Measurements from ENCODE around the gene NCOA3. TPM values are rescaled to one million over a fixed set of nuclear protein-coding genes. Genes with fewer than 3 reads are reported as not detected.
A peak's percentile ranks its signal among the peaks of the same experiment; 100 is the strongest.

The NCOA3 gene
- polyA plus RNA-seq (2012; rRNA removed): 5.8 and 8.3 TPM in 2 replicates
- polyA plus RNA-seq (2012; cell fraction: cytosol; rRNA removed): 6.4 and 6.7 TPM in 2 replicates
- polyA plus RNA-seq (2012; cell fraction: nucleus; rRNA removed): 7.1 and 13.0 TPM in 2 replicates

DNA sequence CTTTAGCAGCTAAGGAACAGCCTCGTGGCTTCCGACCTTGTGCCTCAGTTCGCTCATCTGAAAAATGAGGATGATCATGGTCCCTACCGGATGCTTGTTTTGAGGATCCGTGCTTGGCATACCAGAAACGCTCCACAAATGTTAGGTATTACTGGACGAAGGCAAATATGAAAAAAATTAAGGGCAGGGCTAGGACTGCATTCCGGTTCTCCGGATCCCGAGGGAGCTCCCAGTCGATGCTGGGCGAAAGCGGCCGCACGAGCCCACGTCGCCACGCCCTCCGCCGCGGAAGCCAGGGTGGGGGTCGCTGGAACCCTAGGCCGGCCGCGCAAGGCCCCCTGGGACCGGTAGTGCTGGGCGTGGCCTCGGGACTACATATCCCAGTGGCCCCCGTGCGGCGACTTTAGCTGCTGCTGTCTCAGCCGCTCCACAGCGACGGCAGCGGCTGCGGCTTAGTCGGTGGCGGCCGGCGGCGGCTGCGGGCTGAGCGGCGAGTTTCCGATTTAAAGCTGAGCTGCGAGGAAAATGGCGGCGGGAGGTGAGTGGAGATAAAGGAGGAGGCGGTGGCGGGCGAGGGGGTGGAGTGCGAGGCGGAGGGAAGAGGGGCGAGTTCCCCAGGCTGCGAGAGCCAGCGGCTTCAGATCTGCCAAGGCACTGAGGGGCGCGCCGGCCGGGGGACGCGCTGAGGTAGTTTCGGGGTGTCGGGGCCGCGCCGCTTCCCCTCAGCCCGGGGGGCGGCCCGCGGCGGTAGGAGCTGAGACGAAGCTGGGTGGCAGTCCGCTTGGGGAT lies at the start of gene NCOA3:
NCOA3 (plus strand) TSS at position 406 of the 789 bp plus-strand sequence. CDS start 120,361 bp downstream, outside the sequence.
- Histone ChIP-seq H3K4me2 (peak within 1 kb of the TSS; percentile 84), H3F3A (replicated peaks; ENCODE audit: insufficient read depth) (peaks cover 6% of the 10 kb centered on the region), H3K9me3 (no peaks in the 10 kb centered on the region), H3K9ac (peak within 1 kb of the TSS; percentile 88), H3K36me3 (replicated peaks in 1 of 2; ENCODE audit: control insufficient read depth in 1 of 2, insufficient read depth in 2 of 2, low read length in 1 of 2) (no peaks in the 10 kb centered on the region), H3K4me1 (ENCODE audit: control insufficient read depth in 1 of 2, insufficient read depth in 2 of 2, low read depth in 1 of 2, low read length in 1 of 2) (peaks cover 0 to 9% of the 10 kb centered on the region in 2 experiments; a peak in 3 of 4 replicates), H3K27me3 (ENCODE audit: insufficient read depth) (no peaks in the 10 kb centered on the region), H3K9me2 (no peaks in the 10 kb centered on the region), H3K4me3 (ENCODE audit: low read depth in 2 of 2, low read length in 1 of 2) (peak within 1 kb of the TSS; percentile 73 to 87), H4K20me1 (ENCODE audit: insufficient read depth) (peaks cover 9% of the 10 kb centered on the region; the same call in 1 of the 2 replicates), H3K27ac (ENCODE audit: low read depth in 2 of 2, low read length in 1 of 2) (peak within 1 kb of the TSS; percentile 83 to 90), H2AFZ (ENCODE audit: low read depth) (peak within 1 kb of the TSS; percentile 83), H3K79me2 (ENCODE audit: insufficient read depth) (peaks cover 48% of the 10 kb centered on the region)
- CTCF ChIA-PET: interaction anchor here (0.8 to 4.0 kb wide), 19 partner anchors 8 to 1119 kb away, joined by 3 to 23 read pairs (median 3); no protein-coding TSS in a partner anchor
- under 1% methylated on average over 44 of the region's 74 CpGs for WGBS (ENCODE audit: low lambda C conversion rate)
- DNase-seq: peak; percentile 98
- POLR2A ChIA-PET: interaction anchor here (0.5 to 1.5 kb wide), 10 partner anchors 9 to 1181 kb away, joined by 3 to 7 read pairs (median 3); partner anchors contain the start of gene ZMYND8
- TF ChIP-seq, protein P1, sequence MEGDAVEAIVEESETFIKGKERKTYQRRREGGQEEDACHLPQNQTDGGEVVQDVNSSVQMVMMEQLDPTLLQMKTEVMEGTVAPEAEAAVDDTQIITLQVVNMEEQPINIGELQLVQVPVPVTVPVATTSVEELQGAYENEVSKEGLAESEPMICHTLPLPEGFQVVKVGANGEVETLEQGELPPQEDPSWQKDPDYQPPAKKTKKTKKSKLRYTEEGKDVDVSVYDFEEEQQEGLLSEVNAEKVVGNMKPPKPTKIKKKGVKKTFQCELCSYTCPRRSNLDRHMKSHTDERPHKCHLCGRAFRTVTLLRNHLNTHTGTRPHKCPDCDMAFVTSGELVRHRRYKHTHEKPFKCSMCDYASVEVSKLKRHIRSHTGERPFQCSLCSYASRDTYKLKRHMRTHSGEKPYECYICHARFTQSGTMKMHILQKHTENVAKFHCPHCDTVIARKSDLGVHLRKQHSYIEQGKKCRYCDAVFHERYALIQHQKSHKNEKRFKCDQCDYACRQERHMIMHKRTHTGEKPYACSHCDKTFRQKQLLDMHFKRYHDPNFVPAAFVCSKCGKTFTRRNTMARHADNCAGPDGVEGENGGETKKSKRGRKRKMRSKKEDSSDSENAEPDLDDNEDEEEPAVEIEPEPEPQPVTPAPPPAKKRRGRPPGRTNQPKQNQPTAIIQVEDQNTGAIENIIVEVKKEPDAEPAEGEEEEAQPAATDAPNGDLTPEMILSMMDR (IDR thresholded peaks at IDR 0.05): peak; percentile 37
- TF ChIP-seq ELF1 (IDR thresholded peaks at IDR 0.05): peak; percentile 78
- no peak for TF ChIP-seq TEAD4 (IDR thresholded peaks at IDR 0.05; ENCODE audit: borderline replicate concordance, insufficient read depth)
- TF ChIP-seq MXI1 (IDR thresholded peaks at IDR 0.05; ENCODE audit: low read depth, low read length): peak; percentile 92
- TF ChIP-seq, protein P2, sequence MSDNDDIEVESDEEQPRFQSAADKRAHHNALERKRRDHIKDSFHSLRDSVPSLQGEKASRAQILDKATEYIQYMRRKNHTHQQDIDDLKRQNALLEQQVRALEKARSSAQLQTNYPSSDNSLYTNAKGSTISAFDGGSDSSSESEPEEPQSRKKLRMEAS (IDR thresholded peaks at IDR 0.05; ENCODE audit: low read depth): peak; percentile 93
- no peak for TF ChIP-seq RFX5 (IDR thresholded peaks at IDR 0.05; ENCODE audit: low read length)
- no peak for TF ChIP-seq FOSL2 (IDR thresholded peaks at IDR 0.05; ENCODE audit: borderline replicate concordance, low read depth)
- peak; percentile 84; the same call in 1 of the 2 replicates for TF ChIP-seq SIN3A (IDR thresholded peaks at IDR 0.05; ENCODE audit: borderline replicate concordance, low read depth, low read length)
- TF ChIP-seq FOXJ3 (CRISPR knock-in tag; IDR thresholded peaks at IDR 0.05): no peak
- TF ChIP-seq, protein P3, sequence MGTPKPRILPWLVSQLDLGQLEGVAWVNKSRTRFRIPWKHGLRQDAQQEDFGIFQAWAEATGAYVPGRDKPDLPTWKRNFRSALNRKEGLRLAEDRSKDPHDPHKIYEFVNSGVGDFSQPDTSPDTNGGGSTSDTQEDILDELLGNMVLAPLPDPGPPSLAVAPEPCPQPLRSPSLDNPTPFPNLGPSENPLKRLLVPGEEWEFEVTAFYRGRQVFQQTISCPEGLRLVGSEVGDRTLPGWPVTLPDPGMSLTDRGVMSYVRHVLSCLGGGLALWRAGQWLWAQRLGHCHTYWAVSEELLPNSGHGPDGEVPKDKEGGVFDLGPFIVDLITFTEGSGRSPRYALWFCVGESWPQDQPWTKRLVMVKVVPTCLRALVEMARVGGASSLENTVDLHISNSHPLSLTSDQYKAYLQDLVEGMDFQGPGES (IDR thresholded peaks at IDR 0.05; ENCODE audit: low read depth, low read length): no peak
- TF ChIP-seq FOXM1 (IDR thresholded peaks at IDR 0.05; ENCODE audit: low read depth): no peak
- peak; percentile 85 for TF ChIP-seq CHD2 (IDR thresholded peaks at IDR 0.05; ENCODE audit: low read length, partially characterized antibody)
- no peak; the same call in 1 of the 2 replicates for TF ChIP-seq RAD21 (IDR thresholded peaks at IDR 0.05; ENCODE audit: low read length)
- peak; percentile 91 for TF ChIP-seq TAF1 (IDR thresholded peaks at IDR 0.05; ENCODE audit: borderline replicate concordance, low read depth, low read length)
- TF ChIP-seq EP300 (IDR thresholded peaks at IDR 0.05; ENCODE audit: borderline replicate concordance in 1 of 2, low read depth in 1 of 2, low read length in 1 of 2): peak; percentile 17 to 44; a peak in 2 of 4 replicates
- no peak for TF ChIP-seq RCOR1 (IDR thresholded peaks at IDR 0.05; ENCODE audit: low read length)
- TF ChIP-seq NFIC (IDR thresholded peaks at IDR 0.05; ENCODE audit: borderline replicate concordance): 0 out of 2 replicates have a peak, but pooled peaks have one; percentile 24
- TF ChIP-seq, protein P4, sequence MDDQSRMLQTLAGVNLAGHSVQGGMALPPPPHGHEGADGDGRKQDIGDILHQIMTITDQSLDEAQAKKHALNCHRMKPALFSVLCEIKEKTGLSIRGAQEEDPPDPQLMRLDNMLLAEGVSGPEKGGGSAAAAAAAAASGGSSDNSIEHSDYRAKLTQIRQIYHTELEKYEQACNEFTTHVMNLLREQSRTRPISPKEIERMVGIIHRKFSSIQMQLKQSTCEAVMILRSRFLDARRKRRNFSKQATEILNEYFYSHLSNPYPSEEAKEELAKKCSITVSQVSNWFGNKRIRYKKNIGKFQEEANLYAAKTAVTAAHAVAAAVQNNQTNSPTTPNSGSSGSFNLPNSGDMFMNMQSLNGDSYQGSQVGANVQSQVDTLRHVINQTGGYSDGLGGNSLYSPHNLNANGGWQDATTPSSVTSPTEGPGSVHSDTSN (IDR thresholded peaks at IDR 0.05): peak; percentile 43; the same call in 1 of the 2 replicates
- no peak for TF ChIP-seq USF2 (IDR thresholded peaks at IDR 0.05; ENCODE audit: borderline replicate concordance, low read depth, low read length)
- TF ChIP-seq TCF12 (IDR thresholded peaks at IDR 0.05): 0 out of 2 replicates have a peak, but pooled peaks have one; percentile 14
- peak; percentile 30; the same call in 1 of the 2 replicates for TF ChIP-seq GABPA (IDR thresholded peaks at IDR 0.05; ENCODE audit: low read depth)
- no peak for TF ChIP-seq ZBTB33 (IDR thresholded peaks at IDR 0.05; ENCODE audit: borderline replicate concordance, low read depth)
- TF ChIP-seq SMC3 (IDR thresholded peaks at IDR 0.05; ENCODE audit: low read depth, low read length): no peak; the same call in none of the 2 replicates
- peak; percentile 90 for TF ChIP-seq YY1 (IDR thresholded peaks at IDR 0.05; ENCODE audit: low read depth)
- no peak for TF ChIP-seq RXRA (IDR thresholded peaks at IDR 0.05; ENCODE audit: borderline replicate concordance, low read depth)

Data from SK-N-SH (cell line).